ENCODE data around the gene HCN2. TPM values are rescaled to one million over a fixed set of nuclear protein-coding genes. Genes with fewer than 3 reads are reported as not detected.
A peak's percentile ranks its signal among the peaks of the same experiment; 100 is the strongest.
"Not testable (repeated sequence)": the region's sequence is repeated elsewhere in the genome, so short reads cannot be mapped to it uniquely, and the experiment has no call there.

The HCN2 gene
- total RNA-seq, 5 donors from 2014 or later (not counting 1 experiment from before 2014, with no cell fraction given) = 0.93 to 4.4 (median 3.6) TPM

GRCh38 chr19:602391-603301 lies 13.0 kb downstream of the HCN2 start:
- ChIA-PET POLR2A (no interaction called here), CTCF (no interaction called here)
- Histone ChIP-seq H3K27me3 (replicated peaks in 1 of 2; ENCODE audit: control insufficient read depth in 2 of 2, extremely low read depth in 1 of 2, insufficient read depth in 2 of 2, low read length in 1 of 2) (no peaks in the 10 kb centered on the region), H3K4me3 (ENCODE audit: control insufficient read depth in 1 of 2, extremely low read depth in 1 of 2, low read length in 1 of 2) (no peak overlapping the region), H3K36me3 (ENCODE audit: control insufficient read depth in 2 of 2, extremely low read depth in 1 of 2, insufficient read depth in 1 of 2, low read length in 1 of 2) (no peaks in the 10 kb centered on the region), H3K27ac (ENCODE audit: low read length) (no peak overlapping the region), H3K4me1 (ENCODE audit: control insufficient read depth in 1 of 2, extremely low read depth in 1 of 2, insufficient read depth in 2 of 2, low read length in 2 of 2) (no peaks in the 10 kb centered on the region), H3K9me3 (no peaks in the 10 kb centered on the region)
- H3K4me1 Mint-ChIP-seq = peaks cover 0 to 4% (median 0%) of the 10 kb centered on the region in 3 donors
- no peak for ATAC-seq (replicated peaks in 1 of 4)
- H3K27ac Mint-ChIP-seq = no peak overlapping the region
- no peaks in the 10 kb centered on the region for H3K27me3 Mint-ChIP-seq
- no peak overlapping the region for H3K4me3 Mint-ChIP-seq
- no peaks in the 10 kb centered on the region for H3K36me3 Mint-ChIP-seq
- no peaks in the 10 kb centered on the region for H3K9me3 Mint-ChIP-seq
- WGBS (ENCODE audit: insufficient coverage) = 67% methylated on average over 19 of the region's 35 CpGs
- no peak for DNase-seq

DNA sequence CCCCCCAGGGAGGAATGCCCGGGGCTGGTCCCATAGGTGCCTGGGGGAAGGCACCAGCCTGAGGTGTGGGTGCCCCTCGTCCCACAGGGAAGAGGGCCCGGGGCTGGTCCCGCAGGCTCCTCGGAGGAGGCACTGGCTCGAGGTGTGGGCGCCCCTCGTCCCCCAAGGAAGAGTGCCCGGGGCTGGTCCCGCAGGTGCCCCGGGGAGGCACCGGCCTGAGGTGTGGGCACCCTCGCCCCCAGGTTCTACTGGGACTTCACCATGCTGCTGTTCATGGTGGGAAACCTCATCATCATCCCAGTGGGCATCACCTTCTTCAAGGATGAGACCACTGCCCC lies 13.6 kb downstream of the HCN2 start:
- H3K27ac Mint-ChIP-seq; H3K9me3 ChIP-seq; CTCF ChIA-PET; H3K36me3 Mint-ChIP-seq; DNase-seq; H3K27me3 Mint-ChIP-seq; POLR2A ChIA-PET; H3K9me3 Mint-ChIP-seq; H3K27me3 ChIP-seq (replicated peaks in 1 of 2; ENCODE audit: control insufficient read depth in 2 of 2, extremely low read depth in 1 of 2, insufficient read depth in 2 of 2, low read length in 1 of 2); H3K36me3 ChIP-seq (ENCODE audit: control insufficient read depth in 2 of 2, extremely low read depth in 1 of 2, insufficient read depth in 1 of 2, low read length in 1 of 2); H3K4me1 Mint-ChIP-seq; H3K4me3 Mint-ChIP-seq; H3K4me1 ChIP-seq (ENCODE audit: control insufficient read depth in 1 of 2, extremely low read depth in 1 of 2, insufficient read depth in 2 of 2, low read length in 2 of 2); H3K4me3 ChIP-seq (ENCODE audit: control insufficient read depth in 1 of 2, extremely low read depth in 1 of 2, low read length in 1 of 2); H3K27ac ChIP-seq (ENCODE audit: low read length); ATAC-seq (replicated peaks in 1 of 4): not testable (repeated sequence)
- WGBS (ENCODE audit: insufficient coverage) = 73% methylated on average over 1 of the region's 13 CpGs

GRCh38 chr19:603779-604178 lies 14.1 kb downstream of the HCN2 start:
- H3K4me3 Mint-ChIP-seq; H3K27me3 Mint-ChIP-seq; H3K4me1 Mint-ChIP-seq; H3K4me1 ChIP-seq (ENCODE audit: control insufficient read depth in 1 of 2, extremely low read depth in 1 of 2, insufficient read depth in 2 of 2, low read length in 2 of 2); H3K36me3 ChIP-seq (ENCODE audit: control insufficient read depth in 2 of 2, extremely low read depth in 1 of 2, insufficient read depth in 1 of 2, low read length in 1 of 2); H3K36me3 Mint-ChIP-seq; H3K27me3 ChIP-seq (replicated peaks in 1 of 2; ENCODE audit: control insufficient read depth in 2 of 2, extremely low read depth in 1 of 2, insufficient read depth in 2 of 2, low read length in 1 of 2); H3K9me3 Mint-ChIP-seq; DNase-seq; H3K9me3 ChIP-seq; H3K4me3 ChIP-seq (ENCODE audit: control insufficient read depth in 1 of 2, extremely low read depth in 1 of 2, low read length in 1 of 2); CTCF ChIA-PET; POLR2A ChIA-PET; H3K27ac ChIP-seq (ENCODE audit: low read length); H3K27ac Mint-ChIP-seq: not testable (repeated sequence)
- ATAC-seq (replicated peaks in 1 of 4) = peak in 3 of 4 experiments; percentile 51 to 57 (median 56)
- WGBS (ENCODE audit: insufficient coverage) = 92% methylated on average over 7 of the region's 20 CpGs

- DNase-seq (peak in 15 of 35 experiments; percentile 12 to 48 (median 28)), ATAC-seq (replicated peaks in 1 of 4) (peak; percentile 24 to 78 (median 40))
- ChIA-PET POLR2A (no interaction called here), CTCF (interaction anchor here in 1 of 2 donors (0.6 kb wide), 1 partner anchor 133 kb away, joined by 4 read pairs; no protein-coding TSS in a partner anchor)
- peaks cover 0 to 11% of the 10 kb centered on the region in 2 experiments for H3K4me1 ChIP-seq (ENCODE audit: control insufficient read depth in 1 of 2, extremely low read depth in 1 of 2, insufficient read depth in 2 of 2, low read length in 2 of 2)
- H3K36me3 ChIP-seq (ENCODE audit: control insufficient read depth in 2 of 2, extremely low read depth in 1 of 2, insufficient read depth in 1 of 2, low read length in 1 of 2) = no peaks in the 10 kb centered on the region
- H3K27ac Mint-ChIP-seq = no peak overlapping the region
- H3K4me3 ChIP-seq (ENCODE audit: control insufficient read depth in 1 of 2, extremely low read depth in 1 of 2, low read length in 1 of 2) = no peak overlapping the region
- no peaks in the 10 kb centered on the region for H3K36me3 Mint-ChIP-seq
- H3K27ac ChIP-seq (ENCODE audit: low read length) = no peak overlapping the region
- WGBS (ENCODE audit: insufficient coverage) = 86% methylated on average over 11 of the region's 11 CpGs
- H3K27me3 Mint-ChIP-seq = no peaks in the 10 kb centered on the region
- no peaks in the 10 kb centered on the region for H3K27me3 ChIP-seq (replicated peaks in 1 of 2; ENCODE audit: control insufficient read depth in 2 of 2, extremely low read depth in 1 of 2, insufficient read depth in 2 of 2, low read length in 1 of 2)
- H3K9me3 ChIP-seq = no peaks in the 10 kb centered on the region
- no peak overlapping the region for H3K4me3 Mint-ChIP-seq
- no peaks in the 10 kb centered on the region for H3K9me3 Mint-ChIP-seq
- H3K4me1 Mint-ChIP-seq = peaks cover 0 to 5% (median 2%) of the 10 kb centered on the region in 3 donors
Measured at GRCh38 chr19:604355-604754, 14.7 kb downstream of the HCN2 start.

DNA sequence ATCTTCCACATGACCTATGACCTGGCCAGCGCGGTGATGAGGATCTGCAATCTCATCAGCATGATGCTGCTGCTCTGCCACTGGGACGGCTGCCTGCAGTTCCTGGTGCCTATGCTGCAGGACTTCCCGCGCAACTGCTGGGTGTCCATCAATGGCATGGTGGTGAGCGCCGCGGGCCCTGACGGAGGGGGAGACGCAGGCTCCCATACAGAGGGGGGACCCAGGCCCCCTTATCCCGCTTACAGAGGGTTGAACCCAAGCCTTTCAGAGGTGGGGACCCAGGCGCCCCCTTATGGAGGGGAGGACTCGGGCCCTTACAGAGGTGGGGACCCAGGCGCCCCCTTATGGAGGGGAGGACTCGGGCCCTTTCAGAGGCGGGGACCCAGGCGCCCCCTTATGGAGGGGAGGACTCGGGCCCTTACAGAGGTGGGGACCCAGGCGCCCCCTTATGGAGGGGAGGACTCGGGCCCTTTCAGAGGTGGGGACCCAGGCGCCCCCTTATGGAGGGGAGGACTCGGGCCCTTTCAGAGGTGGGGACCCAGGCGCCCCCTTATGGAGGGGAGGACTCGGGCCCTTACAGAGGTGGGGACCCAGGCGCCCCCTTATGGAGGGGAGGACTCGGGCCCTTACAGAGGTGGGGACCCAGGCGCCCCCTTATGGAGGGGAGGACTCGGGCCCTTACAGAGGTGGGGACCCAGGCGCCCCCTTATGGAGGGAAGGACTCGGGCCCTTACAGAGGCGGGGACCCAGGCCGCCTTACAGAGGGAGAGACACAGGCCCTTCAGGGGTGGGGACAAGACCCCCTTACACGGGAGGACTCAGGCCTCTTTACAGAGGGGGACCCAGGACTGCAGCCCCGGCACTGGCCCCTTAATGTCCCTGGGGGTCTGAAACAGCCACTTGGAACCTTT lies 15.6 kb downstream of the HCN2 start:
- DNase-seq; H3K27ac ChIP-seq (ENCODE audit: low read length); H3K36me3 ChIP-seq (ENCODE audit: control insufficient read depth in 2 of 2, extremely low read depth in 1 of 2, insufficient read depth in 1 of 2, low read length in 1 of 2); H3K27me3 ChIP-seq (replicated peaks in 1 of 2; ENCODE audit: control insufficient read depth in 2 of 2, extremely low read depth in 1 of 2, insufficient read depth in 2 of 2, low read length in 1 of 2); H3K36me3 Mint-ChIP-seq; H3K27ac Mint-ChIP-seq; H3K9me3 ChIP-seq; ATAC-seq (replicated peaks in 1 of 4); POLR2A ChIA-PET; H3K27me3 Mint-ChIP-seq; H3K9me3 Mint-ChIP-seq: not testable (repeated sequence)
- Histone ChIP-seq H3K4me3 (ENCODE audit: control insufficient read depth in 1 of 2, extremely low read depth in 1 of 2, low read length in 1 of 2) (peak overlapping the region in 1 of 2 donors; percentile 27), H3K4me1 (ENCODE audit: control insufficient read depth in 1 of 2, extremely low read depth in 1 of 2, insufficient read depth in 2 of 2, low read length in 2 of 2) (peaks cover 3 to 21% of the 10 kb centered on the region in 2 experiments)
- peaks cover 5 to 11% (median 7%) of the 10 kb centered on the region in 3 donors for H3K4me1 Mint-ChIP-seq
- 52% methylated on average over 9 of the region's 34 CpGs for WGBS (ENCODE audit: insufficient coverage)
- CTCF ChIA-PET = interaction anchor here in 1 of 2 donors (0.6 kb wide), 1 partner anchor 132 kb away, joined by 4 read pairs; no protein-coding TSS in a partner anchor
- H3K4me3 Mint-ChIP-seq = peak overlapping the region in 1 of 3 donors; percentile 41

DNA sequence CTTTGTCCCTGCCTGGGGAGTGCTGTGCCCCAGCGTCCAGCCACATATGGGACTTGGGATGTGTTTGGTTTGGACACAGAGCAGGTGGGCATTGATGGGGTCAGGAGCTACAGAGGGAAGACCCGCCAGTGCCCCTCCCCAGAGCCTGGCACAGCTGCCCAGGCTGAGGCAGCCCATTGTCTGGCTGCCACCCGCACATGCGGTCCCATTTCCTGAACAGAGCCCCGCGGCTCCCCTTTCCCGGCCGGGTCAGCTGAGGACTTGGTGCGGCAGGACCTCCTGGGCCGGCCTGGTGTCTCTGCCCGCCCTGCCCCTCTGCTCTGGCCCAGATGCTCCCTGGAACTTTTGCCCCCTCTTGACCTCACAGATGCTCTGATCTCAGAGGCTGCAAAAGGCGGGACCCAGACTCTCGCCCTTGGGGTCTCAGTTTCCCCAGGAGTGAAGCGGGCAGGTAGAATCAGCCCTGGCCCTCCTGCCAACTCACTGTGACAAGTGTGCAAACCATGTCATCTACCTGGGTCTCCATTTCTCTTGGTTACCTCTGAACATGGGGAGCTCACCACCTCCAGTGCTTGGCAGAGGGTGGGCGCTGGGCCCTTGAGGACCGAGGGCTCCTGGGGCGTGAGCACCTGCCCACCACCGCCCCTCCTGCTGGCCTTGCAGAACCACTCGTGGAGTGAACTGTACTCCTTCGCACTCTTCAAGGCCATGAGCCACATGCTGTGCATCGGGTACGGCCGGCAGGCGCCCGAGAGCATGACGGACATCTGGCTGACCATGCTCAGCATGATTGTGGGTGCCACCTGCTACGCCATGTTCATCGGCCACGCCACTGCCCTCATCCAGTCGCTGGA lies 17.8 kb downstream of the HCN2 start:
- Histone ChIP-seq H3K4me1 (ENCODE audit: control insufficient read depth in 1 of 2, extremely low read depth in 1 of 2, insufficient read depth in 2 of 2, low read length in 2 of 2) (peaks cover 3 to 39% of the 10 kb centered on the region in 2 experiments), H3K4me3 (ENCODE audit: control insufficient read depth in 1 of 2, extremely low read depth in 1 of 2, low read length in 1 of 2) (no peak overlapping the region), H3K27me3 (replicated peaks in 1 of 2; ENCODE audit: control insufficient read depth in 2 of 2, extremely low read depth in 1 of 2, insufficient read depth in 2 of 2, low read length in 1 of 2) (no peaks in the 10 kb centered on the region), H3K36me3 (ENCODE audit: control insufficient read depth in 2 of 2, extremely low read depth in 1 of 2, insufficient read depth in 1 of 2, low read length in 1 of 2) (no peaks in the 10 kb centered on the region), H3K27ac (ENCODE audit: low read length) (no peak overlapping the region), H3K9me3 (no peaks in the 10 kb centered on the region)
- Mint-ChIP-seq H3K9me3 (no peaks in the 10 kb centered on the region), H3K27me3 (no peaks in the 10 kb centered on the region), H3K4me1 (peaks cover 14 to 19% (median 17%) of the 10 kb centered on the region in 3 donors), H3K27ac (peak overlapping the region in 1 of 2 donors; percentile 52), H3K36me3 (no peaks in the 10 kb centered on the region), H3K4me3 (no peak overlapping the region)
- POLR2A ChIA-PET = no interaction called here
- ATAC-seq (replicated peaks in 1 of 4) (no peak), DNase-seq (no peak)
- CTCF ChIA-PET = no interaction called here
- WGBS (ENCODE audit: insufficient coverage) = 95% methylated on average over 26 of the region's 30 CpGs
